Kidney (tissue), 14 donors: ENCODE measurements around the gene COL15A1. TPM values are rescaled to one million over a fixed set of nuclear protein-coding genes. Genes with fewer than 3 reads are reported as not detected.

Experiments
- DNase-seq, 5 donors: peaks; one replicate each; pipeline ENCODE4 v3.0.0-alpha.2; 2013 to 2020
- FAIRE-seq: peaks from 2 replicates; lab custom pipeline; 2012; peaks lifted over from hg19 to GRCh38; lab: Jason Lieb, UNC
- H3K27ac ChIP-seq, 2 donors: one replicate each; pipeline ENCODE4 v1.7.0; 2013; ENCODE audit warnings: low read depth in 2 of 2, low read length in 2 of 2, inconsistent platforms in 1 of 2
- H3K27me3 ChIP-seq: one replicate; pipeline ENCODE4 v1.7.1; 2013; ENCODE audit warnings: low read length, inconsistent platforms; ENCODE audit not compliant: control insufficient read depth, insufficient read depth
- H3K36me3 ChIP-seq, 3 donors: one replicate each; pipeline versions ENCODE4 v1.7.0 to v1.7.1; 2013; ENCODE audit warnings: low read length in 3 of 3, control low read depth in 1 of 3, inconsistent platforms in 1 of 3; ENCODE audit not compliant: insufficient read depth in 3 of 3, control insufficient read depth in 2 of 3
- H3K4me1 ChIP-seq, 3 donors: one replicate each; pipeline versions ENCODE4 v1.7.0 to v1.7.1; 2013; ENCODE audit warnings: low read length in 3 of 3, inconsistent platforms in 1 of 3, low read depth in 1 of 3; ENCODE audit not compliant: control insufficient read depth in 2 of 3, insufficient read depth in 2 of 3
- H3K4me3 ChIP-seq, 3 donors: one replicate each; pipeline versions ENCODE4 v1.7.0 to v1.8.1; 2013; ENCODE audit warnings: low read length in 3 of 3, control low read depth in 1 of 3, inconsistent platforms in 1 of 3
- H3K9ac ChIP-seq, 3 donors: one replicate each; pipeline versions ENCODE4 v1.7.0 to v1.7.1; 2013; ENCODE audit warnings: low read length in 3 of 3, control low read depth in 1 of 3, inconsistent platforms in 1 of 3
- H3K9me3 ChIP-seq, 3 donors: one replicate each; pipeline versions ENCODE4 v1.7.0 to v1.7.1; 2013; ENCODE audit warnings: low read length in 3 of 3, control low read depth in 1 of 3, inconsistent platforms in 1 of 3; ENCODE audit not compliant: control insufficient read depth in 2 of 3, insufficient read depth in 1 of 3
- CTCF ChIP-seq: IDR thresholded peaks from 3 replicates; pipeline ENCODE4 v1.5.1; 2012; ENCODE audit warnings: mild to moderate bottlenecking, moderate library complexity, borderline replicate concordance; ENCODE audit not compliant: insufficient read depth; ENCODE audit errors: extremely low read depth
- intact Hi-C: fragments of 100-400 bp; cut with DNase I; formaldehyde crosslinking; loops from one replicate; pipeline ENCODE4 v1.11.1; 2022
- polyA plus RNA-seq: library from polyadenylated mRNA; stranded (reverse); fragments of 350-450 nt; fragmentation: Illumina TruSeq; extraction: RNeasy Lipid Tissue Mini Kit (QIAGEN cat#74804); gene quantifications from one replicate; pipeline ENCODE4 v1.2.3, GENCODE V29; 2014; ENCODE audit warnings: low read depth, low replicate concordance; ENCODE audit not compliant: insufficient read depth
- total RNA-seq: library from RNA; stranded (reverse); fragmentation: NEBNext Ultra II Directional; extraction: Animal tissue kit (Norgen Biotek cat#: 25700); gene quantifications from one replicate; pipeline ENCODE4 v1.2.1, GENCODE V29; 2021
- donor health status: control.
- donor health status: control.
- donor health status: control.
- donor health status: control.
- donor health status: control.
- donor health status: DM: yes; HTN: yes; CAD: no.
- donor health status: Normal renal cell carcinoma (clear cell type).

The COL15A1 gene
- total and polyA plus RNA-seq, 2 donors from 2014 or later, result 4.7 to 42.0 TPM

DNA sequence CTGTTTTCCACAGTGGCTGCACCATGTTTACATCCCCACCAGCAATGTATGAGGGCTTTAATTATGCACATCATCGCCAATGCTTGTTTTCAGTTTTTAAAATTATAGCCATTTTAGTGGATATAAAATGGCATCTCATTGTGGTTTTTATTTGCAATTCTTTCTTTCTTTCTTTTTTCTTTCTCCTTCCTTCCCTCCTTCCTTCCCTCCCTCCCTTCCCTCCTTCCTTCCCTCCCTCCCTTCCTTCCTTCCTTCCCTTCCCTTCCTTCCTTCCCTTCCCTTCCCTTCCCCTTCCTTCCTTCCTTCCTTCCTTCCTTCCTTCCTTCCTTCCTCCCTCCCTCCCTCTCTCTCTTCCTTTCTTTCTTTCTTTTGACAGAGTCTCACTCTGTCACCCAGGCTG is 6.6 kb downstream of the COL15A1 start:
- no peak for TF ChIP-seq CTCF
- Histone ChIP-seq H3K4me3 (no peak overlapping the region), H3K9ac (no peak overlapping the region), H3K9me3 (no peaks in the 10 kb centered on the region), H3K4me1 (peaks cover 0 to 2% (median 0%) of the 10 kb centered on the region in 3 donors), H3K27me3 (peaks cover 2% of the 10 kb centered on the region), H3K27ac (no peak overlapping the region), H3K36me3 (no peaks in the 10 kb centered on the region)
- DNase-seq (no peak), FAIRE-seq (no peak)
- intact Hi-C loops, result no loop called here

DNA sequence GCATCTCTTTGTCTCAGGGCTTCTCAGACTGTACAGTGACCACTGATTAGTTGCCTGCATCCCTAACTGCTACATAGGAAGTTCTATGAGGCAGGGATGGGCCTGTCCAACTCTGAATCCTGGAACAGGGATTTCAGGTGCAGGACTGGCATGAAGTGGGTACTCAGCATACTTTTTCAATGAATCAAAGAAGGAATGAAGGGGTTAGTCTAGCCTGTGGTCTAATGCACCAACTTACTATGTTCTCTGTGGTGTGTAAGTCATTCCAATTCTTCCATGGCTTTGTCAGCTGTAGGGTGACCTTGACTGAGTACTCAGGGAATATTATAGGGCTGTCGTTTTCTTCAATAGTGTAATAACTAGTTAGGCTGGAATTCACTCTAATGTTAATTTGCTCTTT is 8.3 kb downstream of the COL15A1 start:
- intact Hi-C loops, result no loop called here
- TF ChIP-seq CTCF, result no peak
- no peaks in the 10 kb centered on the region for H3K36me3 ChIP-seq
- H3K9ac ChIP-seq, result no peak overlapping the region
- peaks cover 0 to 4% (median 0%) of the 10 kb centered on the region in 3 donors for H3K9me3 ChIP-seq
- H3K27ac ChIP-seq, result no peak overlapping the region
- no peaks in the 10 kb centered on the region for H3K4me1 ChIP-seq
- no peak for DNase-seq
- no peaks in the 10 kb centered on the region for H3K27me3 ChIP-seq
- H3K4me3 ChIP-seq, result no peak overlapping the region
- FAIRE-seq, result no peak

DNA sequence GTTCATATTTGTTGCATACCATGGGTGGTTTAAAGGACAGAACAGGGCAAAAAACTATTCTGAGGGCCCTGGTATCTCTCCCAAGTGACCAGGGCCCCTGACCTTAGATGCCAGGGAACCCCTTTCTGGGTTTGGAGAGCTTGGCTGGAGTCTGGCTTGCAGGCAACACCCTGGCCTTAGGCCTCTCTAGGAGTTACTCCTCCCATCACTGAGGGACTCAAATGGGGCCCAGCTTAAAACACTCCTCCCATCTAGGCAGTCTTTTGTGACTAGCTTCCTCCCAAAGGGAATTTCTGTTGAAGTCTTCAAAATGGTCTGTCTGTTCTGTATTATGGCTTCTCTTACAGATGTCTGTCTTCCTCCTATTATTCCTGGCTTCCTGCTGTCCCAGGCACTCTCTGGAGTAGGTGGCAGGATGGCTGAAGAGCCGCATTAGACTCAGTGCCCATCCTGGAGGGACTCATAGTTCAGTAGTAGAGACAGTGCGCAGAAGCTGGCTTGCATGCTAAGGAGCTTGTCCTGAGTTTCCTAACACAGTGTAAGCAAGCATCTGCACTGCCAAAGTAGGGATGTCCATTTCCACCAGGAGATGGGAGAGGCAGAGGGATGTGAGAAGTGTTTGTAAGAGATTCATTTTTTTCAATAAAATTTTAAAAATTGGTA is 10.0 kb downstream of the COL15A1 start:
- no peak for TF ChIP-seq CTCF
- no peak for DNase-seq
- no peak overlapping the region for H3K9ac ChIP-seq
- H3K4me3 ChIP-seq, result no peak overlapping the region
- peaks cover 0 to 9% (median 0%) of the 10 kb centered on the region in 3 donors for H3K9me3 ChIP-seq
- no peaks in the 10 kb centered on the region for H3K4me1 ChIP-seq
- H3K27ac ChIP-seq, result no peak overlapping the region
- H3K27me3 ChIP-seq, result no peaks in the 10 kb centered on the region
- H3K36me3 ChIP-seq, result no peaks in the 10 kb centered on the region
- no peak for FAIRE-seq
- intact Hi-C loops, result no loop called here

- no peaks in the 10 kb centered on the region for H3K36me3 ChIP-seq
- peaks cover 0 to 9% (median 0%) of the 10 kb centered on the region in 3 donors for H3K9me3 ChIP-seq
- H3K27ac ChIP-seq, result no peak overlapping the region
- no peak for TF ChIP-seq CTCF
- H3K9ac ChIP-seq, result no peak overlapping the region
- H3K4me3 ChIP-seq, result no peak overlapping the region
- DNase-seq (no peak), FAIRE-seq (no peak)
- intact Hi-C loops, result no loop called here
- H3K4me1 ChIP-seq, result no peaks in the 10 kb centered on the region
- H3K27me3 ChIP-seq, result no peaks in the 10 kb centered on the region
Observed at GRCh38 chr9:98954244-98954610, 10.5 kb downstream of the COL15A1 start.
